ENCODE measurements around the gene JMJD8. TPM values are rescaled to one million over a fixed set of nuclear protein-coding genes. Genes with fewer than 3 reads are reported as not detected.

The JMJD8 gene
- total and polyA plus RNA-seq, 9 of the 15 experiments (the other 6 are each of a cell fraction or from before 2014, with no cell fraction given), result 1.2 to 50.6 (median 29.3) TPM

GRCh38 chr16:684961-685696 lies 995 bp upstream of the JMJD8 start:
- no peak for FAIRE-seq
- whole genome bisulfite sequencing (ENCODE audit: insufficient coverage, low coverage, missing lambda C conversion rate), result 93% methylated on average over 34 of the region's 61 CpGs
- TF ChIP-seq, protein P1, sequence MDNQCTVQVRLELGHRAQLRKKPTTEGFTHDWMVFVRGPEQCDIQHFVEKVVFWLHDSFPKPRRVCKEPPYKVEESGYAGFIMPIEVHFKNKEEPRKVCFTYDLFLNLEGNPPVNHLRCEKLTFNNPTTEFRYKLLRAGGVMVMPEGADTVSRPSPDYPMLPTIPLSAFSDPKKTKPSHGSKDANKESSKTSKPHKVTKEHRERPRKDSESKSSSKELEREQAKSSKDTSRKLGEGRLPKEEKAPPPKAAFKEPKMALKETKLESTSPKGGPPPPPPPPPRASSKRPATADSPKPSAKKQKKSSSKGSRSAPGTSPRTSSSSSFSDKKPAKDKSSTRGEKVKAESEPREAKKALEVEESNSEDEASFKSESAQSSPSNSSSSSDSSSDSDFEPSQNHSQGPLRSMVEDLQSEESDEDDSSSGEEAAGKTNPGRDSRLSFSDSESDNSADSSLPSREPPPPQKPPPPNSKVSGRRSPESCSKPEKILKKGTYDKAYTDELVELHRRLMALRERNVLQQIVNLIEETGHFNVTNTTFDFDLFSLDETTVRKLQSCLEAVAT (IDR thresholded peaks at IDR 0.05), result peak in 1 of 2 experiments; percentile 67; a peak in 1 of 4 replicates
- TF ChIP-seq, protein P2, sequence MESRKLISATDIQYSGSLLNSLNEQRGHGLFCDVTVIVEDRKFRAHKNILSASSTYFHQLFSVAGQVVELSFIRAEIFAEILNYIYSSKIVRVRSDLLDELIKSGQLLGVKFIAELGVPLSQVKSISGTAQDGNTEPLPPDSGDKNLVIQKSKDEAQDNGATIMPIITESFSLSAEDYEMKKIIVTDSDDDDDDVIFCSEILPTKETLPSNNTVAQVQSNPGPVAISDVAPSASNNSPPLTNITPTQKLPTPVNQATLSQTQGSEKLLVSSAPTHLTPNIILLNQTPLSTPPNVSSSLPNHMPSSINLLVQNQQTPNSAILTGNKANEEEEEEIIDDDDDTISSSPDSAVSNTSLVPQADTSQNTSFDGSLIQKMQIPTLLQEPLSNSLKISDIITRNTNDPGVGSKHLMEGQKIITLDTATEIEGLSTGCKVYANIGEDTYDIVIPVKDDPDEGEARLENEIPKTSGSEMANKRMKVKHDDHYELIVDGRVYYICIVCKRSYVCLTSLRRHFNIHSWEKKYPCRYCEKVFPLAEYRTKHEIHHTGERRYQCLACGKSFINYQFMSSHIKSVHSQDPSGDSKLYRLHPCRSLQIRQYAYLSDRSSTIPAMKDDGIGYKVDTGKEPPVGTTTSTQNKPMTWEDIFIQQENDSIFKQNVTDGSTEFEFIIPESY (CRISPR knock-in tag; IDR thresholded peaks at IDR 0.05), result peak; percentile 98
- no peak for TF ChIP-seq FOS (IDR thresholded peaks at IDR 0.05; ENCODE audit: extremely low read depth, insufficient read length)
- peak; percentile 86 for TF ChIP-seq RBM22 (IDR thresholded peaks at IDR 0.05; ENCODE audit: low read depth, low read length, poor library complexity, severe bottlenecking)
- no peak for TF ChIP-seq KLF10 (CRISPR knock-in tag; IDR thresholded peaks at IDR 0.05)
- TF ChIP-seq RBM14 (IDR thresholded peaks at IDR 0.05; ENCODE audit: borderline replicate concordance, insufficient read depth, low read depth, low read length), result 0 out of 2 replicates have a peak, but pooled peaks have one; percentile 2
- TF ChIP-seq TAF15 (IDR thresholded peaks at IDR 0.05; ENCODE audit: low read depth, low read length), result no peak
- no peak for TF ChIP-seq ZNF277 (CRISPR knock-in tag; IDR thresholded peaks at IDR 0.05; ENCODE audit: borderline replicate concordance)
- TF ChIP-seq CHD2 (IDR thresholded peaks at IDR 0.05; ENCODE audit: low read depth, low read length), result no peak
- no peak for TF ChIP-seq BRD4 (IDR thresholded peaks at IDR 0.05)
- TF ChIP-seq ZNF583 (CRISPR knock-in tag; IDR thresholded peaks at IDR 0.05), result no peak
- TF ChIP-seq DMBX1 (CRISPR knock-in tag; IDR thresholded peaks at IDR 0.05; ENCODE audit: borderline replicate concordance), result no peak
- no peak for TF ChIP-seq RFX7 (CRISPR knock-in tag; IDR thresholded peaks at IDR 0.05)
- TF ChIP-seq TRIM28 (IDR thresholded peaks at IDR 0.05), result no peak
- TF ChIP-seq, protein P3, sequence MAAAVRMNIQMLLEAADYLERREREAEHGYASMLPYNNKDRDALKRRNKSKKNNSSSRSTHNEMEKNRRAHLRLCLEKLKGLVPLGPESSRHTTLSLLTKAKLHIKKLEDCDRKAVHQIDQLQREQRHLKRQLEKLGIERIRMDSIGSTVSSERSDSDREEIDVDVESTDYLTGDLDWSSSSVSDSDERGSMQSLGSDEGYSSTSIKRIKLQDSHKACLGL (CRISPR knock-in tag; IDR thresholded peaks at IDR 0.05; ENCODE audit: borderline replicate concordance, poor library complexity, severe bottlenecking), result no peak
- no peak for TF ChIP-seq NFE2 (IDR thresholded peaks at IDR 0.05; ENCODE audit: low read depth)
- no peak for TF ChIP-seq ZNF347 (CRISPR knock-in tag; IDR thresholded peaks at IDR 0.05; ENCODE audit: low read depth)
- TF ChIP-seq NFIC (IDR thresholded peaks at IDR 0.05), result 0 out of 2 replicates have a peak, but pooled peaks have one; percentile 9

More at GRCh38 chr16:684961-685696, 995 bp upstream of the JMJD8 start:
- Histone ChIP-seq H2AFZ (ENCODE audit: low read depth, low read length) (no peak overlapping the region), H3K79me2 (ENCODE audit: control insufficient read depth, insufficient read depth, low read length) (peaks cover 54% of the 10 kb centered on the region), H3K27ac (ENCODE audit: extremely low read depth, low read depth, low read length) (no peak overlapping the region), H3K4me3 (no peak overlapping the region), H3K9me1 (ENCODE audit: control insufficient read depth, insufficient read depth, low read length) (peaks cover 15% of the 10 kb centered on the region), H3K27me3 (ENCODE audit: control insufficient read depth in 2 of 2, insufficient read depth in 2 of 2, low read length in 2 of 2) (no peaks in the 10 kb centered on the region), H3K4me1 (replicated peaks in 1 of 2; ENCODE audit: control insufficient read depth in 2 of 2, insufficient read depth in 2 of 2, low read length in 2 of 2) (peaks cover 29 to 98% of the 10 kb centered on the region in 2 experiments), H3K36me3 (ENCODE audit: control insufficient read depth, insufficient read depth, low read length) (peaks cover 68% of the 10 kb centered on the region), H4K20me1 (replicated peaks; ENCODE audit: control insufficient read depth, insufficient read depth, low read length) (peaks cover 21% of the 10 kb centered on the region), H3K9ac (ENCODE audit: insufficient read depth in 1 of 2, low read depth in 2 of 2, low read length in 2 of 2) (0 out of 4 replicates have a peak overlapping the region, but pooled peaks of 1 of the 2 experiments have one; percentile 21), H3K9me3 (replicated peaks; ENCODE audit: control insufficient read depth, insufficient read depth, low read depth, low read length) (no peaks in the 10 kb centered on the region), H3K4me2 (ENCODE audit: insufficient read depth, low read length) (no peak overlapping the region)
- POLR2A ChIA-PET, result no interaction called here
- CTCF ChIA-PET (ENCODE audit: low intra/inter-chr PET ratio), result no interaction called here
- ATAC-seq (no peak), DNase-seq (ENCODE audit: extremely low read depth in 1 of 4, low spot score in 3 of 4) (no peak)
- in situ Hi-C loops (cut with MboI) (no loop called here), intact Hi-C loops (cut with micrococcal nuclease) (loop anchor here (5.0 kb wide), 1 partner anchor 288 kb away; the partner anchor contains the start of gene NME4)
- BruUV-seq (replicated peaks), result no TSS peak

All from K562 (cell line).